Vagina (tissue), 2 donors: ENCODE measurements around the gene TMEM89. TPM values are rescaled to one million over a fixed set of nuclear protein-coding genes. Genes with fewer than 3 reads are reported as not detected.

ENCODE experiments used
- DNase-seq, 2 donors: peaks; one replicate each; pipeline ENCODE4 v3.0.0-alpha.2; 2017; ENCODE audit errors: extremely low spot score in 2 of 2
- H3K27ac ChIP-seq: fragments of 200-600 bp; sonication (generic); one replicate; pipeline ENCODE4 v1.5.1; 2019
- H3K27me3 ChIP-seq: fragments of 200-600 bp; sonication (generic); one replicate; pipeline ENCODE4 v1.5.1; 2019
- H3K36me3 ChIP-seq, 2 donors: fragments of 200-600 bp; sonication (generic); one replicate each; pipeline ENCODE4 v1.5.1; 2017 to 2019
- H3K4me1 ChIP-seq: fragments of 200-600 bp; sonication (generic); one replicate; pipeline ENCODE4 v1.5.1; 2019
- H3K4me3 ChIP-seq, 2 donors: fragments of 200-600 bp; sonication (generic); 1 replicate in 1 of 2; 2 replicates in 1 of 2; pipeline ENCODE4 v1.5.1; 2016 to 2019
- H3K9me3 ChIP-seq: fragments of 200-600 bp; sonication (generic); one replicate; pipeline ENCODE4 v1.5.1; 2019
- CTCF ChIP-seq, 3 experiments: fragments of 450-650 bp in 2 of 3; fragments of 200-600 bp in 1 of 3; sonication (generic) in 1 of 3; IDR thresholded peaks; one replicate each; pipeline ENCODE4 v1.5.1; 2017 to 2019; ENCODE audit warnings: antibody characterized with exemption in 3 of 3, mild to moderate bottlenecking in 2 of 3, moderate library complexity in 2 of 3
- POLR2A ChIP-seq, 2 donors: fragments of 450-650 bp; IDR thresholded peaks; one replicate each; pipeline ENCODE4 v1.6.1; 2017; ENCODE audit warnings: antibody characterized with exemption in 2 of 2, mild to moderate bottlenecking in 2 of 2, moderate library complexity in 2 of 2
- POLR2AphosphoS5 ChIP-seq, 2 donors: sonication (generic); formaldehyde crosslinking; IDR thresholded peaks; one replicate each; pipeline ENCODE4 v1.9.0; 2017; ENCODE audit warnings: antibody characterized with exemption in 2 of 2, mild to moderate bottlenecking in 2 of 2, low read depth in 1 of 2; ENCODE audit not compliant: insufficient read depth in 1 of 2
- intact Hi-C: fragments of 100-400 bp; cut with DNase I; formaldehyde crosslinking; loops from one replicate; pipeline ENCODE4 v1.15.1; 2023
- total RNA-seq: library from RNA; depleted of rRNA; stranded (reverse); fragments of >200 nt; gene quantifications from one replicate; pipeline ENCODE4 v1.2.3, GENCODE V29; 2016

The TMEM89 gene
- total RNA-seq, 1 donor from 2014 or later, result not detected

- TF ChIP-seq POLR2AphosphoS5 (IDR thresholded peaks at IDR 0.05; ENCODE audit: insufficient read depth in 1 of 2, low read depth in 1 of 2) (no peak), CTCF (IDR thresholded peaks at IDR 0.05) (no peak), POLR2A (IDR thresholded peaks at IDR 0.05) (no peak)
- no peak overlapping the region for H3K27ac ChIP-seq
- intact Hi-C loops, result no loop called here
- no peak for DNase-seq
- no peak overlapping the region for H3K4me3 ChIP-seq
- H3K9me3 ChIP-seq, result no peaks in the 10 kb centered on the region
- H3K4me1 ChIP-seq, result peaks cover 48% of the 10 kb centered on the region
- H3K27me3 ChIP-seq, result no peaks in the 10 kb centered on the region
- H3K36me3 ChIP-seq, result peaks cover 0 to 13% of the 10 kb centered on the region in 2 donors
Observed at GRCh38 chr3:48592519-48593087, 29.0 kb downstream of the TMEM89 start.

GRCh38 chr3:48591886-48592518 lies 29.6 kb downstream of the TMEM89 start:
- Histone ChIP-seq H3K36me3 (peaks cover 0 to 15% of the 10 kb centered on the region in 2 donors), H3K9me3 (no peaks in the 10 kb centered on the region), H3K27ac (no peak overlapping the region), H3K27me3 (no peaks in the 10 kb centered on the region), H3K4me3 (no peak overlapping the region), H3K4me1 (peaks cover 42% of the 10 kb centered on the region)
- TF ChIP-seq CTCF (IDR thresholded peaks at IDR 0.05) (no peak), POLR2A (IDR thresholded peaks at IDR 0.05) (no peak)
- no peak for DNase-seq
- intact Hi-C loops, result no loop called here

- Histone ChIP-seq H3K27ac (no peak overlapping the region), H3K9me3 (no peaks in the 10 kb centered on the region), H3K4me1 (peaks cover 36% of the 10 kb centered on the region), H3K4me3 (no peak overlapping the region), H3K27me3 (no peaks in the 10 kb centered on the region), H3K36me3 (peaks cover 0 to 20% of the 10 kb centered on the region in 2 donors)
- no peak for DNase-seq
- intact Hi-C loops, result no loop called here
- no peak for TF ChIP-seq POLR2AphosphoS5 (IDR thresholded peaks at IDR 0.05; ENCODE audit: insufficient read depth in 1 of 2, low read depth in 1 of 2)
- no peak for TF ChIP-seq POLR2A (IDR thresholded peaks at IDR 0.05)
- no peak for TF ChIP-seq CTCF (IDR thresholded peaks at IDR 0.05)
Observed at GRCh38 chr3:48591436-48591835, 30.1 kb downstream of the TMEM89 start.

- intact Hi-C loops, result no loop called here
- TF ChIP-seq POLR2A (IDR thresholded peaks at IDR 0.05) (no peak), CTCF (IDR thresholded peaks at IDR 0.05) (no peak), POLR2AphosphoS5 (IDR thresholded peaks at IDR 0.05; ENCODE audit: insufficient read depth in 1 of 2, low read depth in 1 of 2) (no peak)
- no peak for DNase-seq
- no peaks in the 10 kb centered on the region for H3K9me3 ChIP-seq
- H3K36me3 ChIP-seq, result peaks cover 0 to 34% of the 10 kb centered on the region in 2 donors
- no peak overlapping the region for H3K27ac ChIP-seq
- no peaks in the 10 kb centered on the region for H3K27me3 ChIP-seq
- H3K4me1 ChIP-seq, result peaks cover 5% of the 10 kb centered on the region
- no peak overlapping the region for H3K4me3 ChIP-seq
Observed at GRCh38 chr3:48588230-48588629, 33.3 kb downstream of the TMEM89 start.

- no peak for DNase-seq
Observed at GRCh38 chr3:48587686-48588085, 33.9 kb downstream of the TMEM89 start.

More at GRCh38 chr3:48587686-48588085, 33.9 kb downstream of the TMEM89 start:
- TF ChIP-seq CTCF (IDR thresholded peaks at IDR 0.05) (no peak), POLR2A (IDR thresholded peaks at IDR 0.05) (no peak), POLR2AphosphoS5 (IDR thresholded peaks at IDR 0.05; ENCODE audit: insufficient read depth in 1 of 2, low read depth in 1 of 2) (no peak)
- no peaks in the 10 kb centered on the region for H3K27me3 ChIP-seq
- H3K9me3 ChIP-seq, result no peaks in the 10 kb centered on the region
- peaks cover 0 to 37% of the 10 kb centered on the region in 2 donors for H3K36me3 ChIP-seq
- intact Hi-C loops, result no loop called here
- no peak overlapping the region for H3K27ac ChIP-seq
- no peak overlapping the region for H3K4me3 ChIP-seq
- H3K4me1 ChIP-seq, result peaks cover 3% of the 10 kb centered on the region
